Measurements from ENCODE around the gene DPP6. TPM values are rescaled to one million over a fixed set of nuclear protein-coding genes. Genes with fewer than 3 reads are reported as not detected.

Gene DPP6
- total RNA-seq, 1 experiment from 2014 or later = not detected

- no peak for TF ChIP-seq CTCF (IDR thresholded peaks at IDR 0.05; ENCODE audit: insufficient read depth in 1 of 2, low read depth in 1 of 2, low read length in 1 of 2, severe bottlenecking in 1 of 2, unreplicated experiment in 1 of 2)
- peaks cover 5% of the 10 kb centered on the region for H3K27me3 Mint-ChIP-seq (ENCODE audit: insufficient read depth, unreplicated experiment)
- BruUV-seq (replicated peaks) = no TSS peak
- no peak overlapping the region for H3K4me3 ChIP-seq (ENCODE audit: low read depth, low read length)
- no peaks in the 10 kb centered on the region for H3K36me3 ChIP-seq (ENCODE audit: control insufficient read depth, insufficient read depth, low read length)
- no peak overlapping the region for H3K4me3 Mint-ChIP-seq (ENCODE audit: unreplicated experiment)
- no peak for DNase-seq
- POLR2A ChIA-PET = no interaction called here
- H3K36me3 Mint-ChIP-seq (ENCODE audit: insufficient read depth, unreplicated experiment) = no peaks in the 10 kb centered on the region
- intact Hi-C loops (cut with micrococcal nuclease; ENCODE audit: unreplicated experiment) = no loop called here
- H3K9me3 ChIP-seq = no peaks in the 10 kb centered on the region
- H3K27ac Mint-ChIP-seq (ENCODE audit: unreplicated experiment) = no peak overlapping the region
- no peaks in the 10 kb centered on the region for H3K4me1 ChIP-seq
- CTCF ChIA-PET = no interaction called here
- no peaks in the 10 kb centered on the region for H3K4me1 Mint-ChIP-seq (ENCODE audit: low read depth, unreplicated experiment)
- H3K9me3 Mint-ChIP-seq (ENCODE audit: unreplicated experiment) = no peaks in the 10 kb centered on the region
- no peaks in the 10 kb centered on the region for H3K27me3 ChIP-seq (replicated peaks; ENCODE audit: control insufficient read depth, insufficient read depth, low read length)
These were observed 643.6 kb downstream of the DPP6 start for GRCh38 chr7:154695836-154696235.

DNA sequence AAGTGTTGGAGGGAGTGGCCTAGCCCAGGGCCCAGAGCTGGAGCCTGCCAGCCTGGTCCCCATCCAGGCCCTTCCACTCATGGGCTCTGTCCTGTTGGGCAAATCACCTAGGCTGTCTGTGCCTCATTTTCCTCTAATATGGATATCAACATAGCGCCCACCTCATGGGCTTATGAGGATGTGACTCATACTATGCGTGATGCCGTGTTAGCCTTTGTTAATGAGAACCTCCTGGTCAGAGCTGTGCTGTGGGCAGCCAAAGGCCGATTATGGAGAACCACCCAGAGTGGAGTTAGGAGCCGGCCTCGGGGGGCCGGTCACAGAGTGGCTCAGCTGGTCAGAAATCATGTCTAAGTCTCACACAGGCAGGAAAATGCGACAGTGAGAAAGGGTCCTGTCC is 644.4 kb downstream of the DPP6 start:
- BruUV-seq (replicated peaks) = no TSS peak
- no peaks in the 10 kb centered on the region for H3K36me3 Mint-ChIP-seq (ENCODE audit: insufficient read depth, unreplicated experiment)

DNA sequence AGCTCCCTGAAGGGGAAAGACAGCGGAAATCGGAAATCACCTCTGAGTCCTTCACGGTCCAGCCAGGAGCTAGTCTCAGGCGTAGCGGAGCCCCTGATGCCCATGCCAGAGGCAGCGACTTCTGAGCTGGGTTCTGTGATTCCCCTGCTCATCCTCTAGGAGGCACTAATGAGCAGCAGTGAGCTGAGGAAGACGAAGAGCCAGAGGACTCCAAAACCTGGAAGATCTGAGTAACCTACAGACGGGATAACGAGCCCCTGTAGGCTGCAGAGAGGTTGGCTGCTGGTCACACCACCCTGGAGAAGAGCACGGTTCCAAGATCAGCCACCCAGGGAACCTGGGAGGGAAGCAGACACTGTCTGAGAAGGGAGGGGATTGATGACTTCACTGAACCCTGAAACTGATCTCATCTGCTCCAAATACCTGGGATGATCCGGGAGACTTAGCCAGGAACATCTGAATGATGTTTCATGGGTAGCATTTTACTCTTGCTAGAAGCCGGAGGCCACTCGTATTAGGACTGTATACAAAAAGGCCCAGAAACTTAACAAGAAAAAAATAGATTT is 646.6 kb downstream of the DPP6 start:
- ChIA-PET CTCF (no interaction called here), POLR2A (no interaction called here)
- Histone ChIP-seq H3K4me1 (no peaks in the 10 kb centered on the region), H3K27me3 (replicated peaks; ENCODE audit: control insufficient read depth, insufficient read depth, low read length) (no peaks in the 10 kb centered on the region), H3K4me3 (ENCODE audit: low read depth, low read length) (no peak overlapping the region), H3K9me3 (no peaks in the 10 kb centered on the region), H3K36me3 (ENCODE audit: control insufficient read depth, insufficient read depth, low read length) (no peaks in the 10 kb centered on the region)
- Mint-ChIP-seq H3K9me3 (ENCODE audit: unreplicated experiment) (peaks cover 3% of the 10 kb centered on the region), H3K27me3 (ENCODE audit: insufficient read depth, unreplicated experiment) (peaks cover 11% of the 10 kb centered on the region), H3K36me3 (ENCODE audit: insufficient read depth, unreplicated experiment) (no peaks in the 10 kb centered on the region), H3K27ac (ENCODE audit: unreplicated experiment) (no peak overlapping the region), H3K4me3 (ENCODE audit: unreplicated experiment) (no peak overlapping the region), H3K4me1 (ENCODE audit: low read depth, unreplicated experiment) (no peaks in the 10 kb centered on the region)
- intact Hi-C loops (cut with micrococcal nuclease; ENCODE audit: unreplicated experiment) = no loop called here
- peak; percentile 7 to 56 for TF ChIP-seq CTCF (IDR thresholded peaks at IDR 0.05; ENCODE audit: insufficient read depth in 1 of 2, low read depth in 1 of 2, low read length in 1 of 2, severe bottlenecking in 1 of 2, unreplicated experiment in 1 of 2)
- DNase-seq = no peak
- no TSS peak for BruUV-seq (replicated peaks)

More for the DNA sequence above, 644.4 kb downstream of the DPP6 start:
- Mint-ChIP-seq H3K9me3 (ENCODE audit: unreplicated experiment) (no peaks in the 10 kb centered on the region), H3K27ac (ENCODE audit: unreplicated experiment) (no peak overlapping the region), H3K4me1 (ENCODE audit: low read depth, unreplicated experiment) (no peaks in the 10 kb centered on the region), H3K27me3 (ENCODE audit: insufficient read depth, unreplicated experiment) (peaks cover 8% of the 10 kb centered on the region), H3K4me3 (ENCODE audit: unreplicated experiment) (no peak overlapping the region)
- POLR2A ChIA-PET = no interaction called here
- no peak for TF ChIP-seq CTCF (IDR thresholded peaks at IDR 0.05; ENCODE audit: insufficient read depth in 1 of 2, low read depth in 1 of 2, low read length in 1 of 2, severe bottlenecking in 1 of 2, unreplicated experiment in 1 of 2)
- DNase-seq = no peak
- Histone ChIP-seq H3K36me3 (ENCODE audit: control insufficient read depth, insufficient read depth, low read length) (no peaks in the 10 kb centered on the region), H3K9me3 (no peaks in the 10 kb centered on the region), H3K27me3 (replicated peaks; ENCODE audit: control insufficient read depth, insufficient read depth, low read length) (no peaks in the 10 kb centered on the region), H3K4me3 (ENCODE audit: low read depth, low read length) (no peak overlapping the region), H3K4me1 (no peaks in the 10 kb centered on the region)
- CTCF ChIA-PET = no interaction called here
- intact Hi-C loops (cut with micrococcal nuclease; ENCODE audit: unreplicated experiment) = no loop called here

All from Caco-2 (cell line).